ENCODE results near the gene MTFR2. TPM values are rescaled to one million over a fixed set of nuclear protein-coding genes. Genes with fewer than 3 reads are reported as not detected.

MTFR2 gene
- total RNA-seq, 2 experiments from 2014 or later = 28.4 to 30.0 TPM

- H3K36me3 Mint-ChIP-seq = peaks cover 1% of the 10 kb centered on the region
- no peak overlapping the region for H3K27ac Mint-ChIP-seq
- no peaks in the 10 kb centered on the region for H3K4me1 Mint-ChIP-seq
- H3K4me3 Mint-ChIP-seq = no peak overlapping the region
- DNase-seq = no peak
- no peaks in the 10 kb centered on the region for H3K9me3 Mint-ChIP-seq
- no peaks in the 10 kb centered on the region for H3K27me3 Mint-ChIP-seq
Observed at GRCh38 chr6:136181512-136181833, 68.6 kb downstream of the MTFR2 start.

Other genes with a start within 250 kb of the MTFR2 start
- 100 to 1,000 TPM; 237 to 239 TPM for gene BCLAF1, start 39.5 kb upstream of the MTFR2 start, total RNA-seq

Data from activated naive CD8-positive, alpha-beta T cell treated with anti-CD3 and anti-CD28 coated beads for 36 hours (primary cell).